Measurements from ENCODE around the gene PDE7B.

DNA sequence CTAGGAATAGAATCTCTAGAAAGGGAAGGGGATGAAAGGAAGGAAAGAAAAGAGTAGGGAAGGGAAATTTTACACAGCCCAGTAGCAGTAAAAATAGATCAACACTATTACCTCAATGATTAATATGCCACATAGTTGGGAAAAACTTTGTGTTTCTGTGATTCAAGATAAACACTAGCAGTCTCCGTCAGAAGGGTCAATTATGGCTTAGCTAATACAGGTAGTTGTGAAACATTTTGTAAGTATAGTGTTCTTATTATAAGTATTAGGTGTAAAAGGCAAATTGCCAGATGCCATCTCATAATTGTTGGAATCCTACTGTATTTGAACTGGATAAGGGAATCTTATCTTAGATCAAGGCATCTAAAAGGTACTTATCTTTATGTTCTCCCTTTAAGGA, 232.9 kb downstream of the PDE7B start:
- TF ChIP-seq FOXM1 (IDR thresholded peaks at IDR 0.05; ENCODE audit: low read depth) = no peak
- TF ChIP-seq, protein P1, sequence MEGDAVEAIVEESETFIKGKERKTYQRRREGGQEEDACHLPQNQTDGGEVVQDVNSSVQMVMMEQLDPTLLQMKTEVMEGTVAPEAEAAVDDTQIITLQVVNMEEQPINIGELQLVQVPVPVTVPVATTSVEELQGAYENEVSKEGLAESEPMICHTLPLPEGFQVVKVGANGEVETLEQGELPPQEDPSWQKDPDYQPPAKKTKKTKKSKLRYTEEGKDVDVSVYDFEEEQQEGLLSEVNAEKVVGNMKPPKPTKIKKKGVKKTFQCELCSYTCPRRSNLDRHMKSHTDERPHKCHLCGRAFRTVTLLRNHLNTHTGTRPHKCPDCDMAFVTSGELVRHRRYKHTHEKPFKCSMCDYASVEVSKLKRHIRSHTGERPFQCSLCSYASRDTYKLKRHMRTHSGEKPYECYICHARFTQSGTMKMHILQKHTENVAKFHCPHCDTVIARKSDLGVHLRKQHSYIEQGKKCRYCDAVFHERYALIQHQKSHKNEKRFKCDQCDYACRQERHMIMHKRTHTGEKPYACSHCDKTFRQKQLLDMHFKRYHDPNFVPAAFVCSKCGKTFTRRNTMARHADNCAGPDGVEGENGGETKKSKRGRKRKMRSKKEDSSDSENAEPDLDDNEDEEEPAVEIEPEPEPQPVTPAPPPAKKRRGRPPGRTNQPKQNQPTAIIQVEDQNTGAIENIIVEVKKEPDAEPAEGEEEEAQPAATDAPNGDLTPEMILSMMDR (IDR thresholded peaks at IDR 0.05) = no peak

Data from SK-N-SH (cell line).